OCI-LY3 (cell line): ENCODE results near the gene XYLT2.

Source experiments
- EZH2phosphoT487 ChIP-seq: fragments of 200-600 bp; shearing (Covaris generic); IDR thresholded peaks from 2 replicates; pipeline ENCODE4 v1.6.1; 2018; ENCODE audit warnings: antibody characterized with exemption, mixed run types, low read depth
- TF ChIP-seq, protein P1 (sequence below): fragments of 200-600, 300-600 bp; sonication (generic); IDR thresholded peaks from 2 replicates; pipeline ENCODE4 v1.5.1; 2014; ENCODE audit warnings: antibody characterized with exemption, low read length, low read depth

- TF ChIP-seq, protein P1, sequence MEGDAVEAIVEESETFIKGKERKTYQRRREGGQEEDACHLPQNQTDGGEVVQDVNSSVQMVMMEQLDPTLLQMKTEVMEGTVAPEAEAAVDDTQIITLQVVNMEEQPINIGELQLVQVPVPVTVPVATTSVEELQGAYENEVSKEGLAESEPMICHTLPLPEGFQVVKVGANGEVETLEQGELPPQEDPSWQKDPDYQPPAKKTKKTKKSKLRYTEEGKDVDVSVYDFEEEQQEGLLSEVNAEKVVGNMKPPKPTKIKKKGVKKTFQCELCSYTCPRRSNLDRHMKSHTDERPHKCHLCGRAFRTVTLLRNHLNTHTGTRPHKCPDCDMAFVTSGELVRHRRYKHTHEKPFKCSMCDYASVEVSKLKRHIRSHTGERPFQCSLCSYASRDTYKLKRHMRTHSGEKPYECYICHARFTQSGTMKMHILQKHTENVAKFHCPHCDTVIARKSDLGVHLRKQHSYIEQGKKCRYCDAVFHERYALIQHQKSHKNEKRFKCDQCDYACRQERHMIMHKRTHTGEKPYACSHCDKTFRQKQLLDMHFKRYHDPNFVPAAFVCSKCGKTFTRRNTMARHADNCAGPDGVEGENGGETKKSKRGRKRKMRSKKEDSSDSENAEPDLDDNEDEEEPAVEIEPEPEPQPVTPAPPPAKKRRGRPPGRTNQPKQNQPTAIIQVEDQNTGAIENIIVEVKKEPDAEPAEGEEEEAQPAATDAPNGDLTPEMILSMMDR, result no peak
- TF ChIP-seq EZH2phosphoT487, result no peak
These were observed 33.6 kb downstream of the XYLT2 start for GRCh38 chr17:50379351-50380132.
